ENCODE results near the gene CRADD. TPM values are rescaled to one million over a fixed set of nuclear protein-coding genes. Genes with fewer than 3 reads are reported as not detected.

The CRADD gene
- total and polyA plus RNA-seq, 2 donors (not counting 1 experiment from before 2014, with no cell fraction given) = 5.8 to 15.1 TPM

- intact Hi-C loops (cut with micrococcal nuclease) = no loop called here
- Histone ChIP-seq H3K27ac (ENCODE audit: low read length in 2 of 2) (no peak overlapping the region), H3K9ac (ENCODE audit: low read length) (no peak overlapping the region), H3K27me3 (replicated peaks in 1 of 4; ENCODE audit: control extremely low read depth in 1 of 4, control insufficient read depth in 3 of 4, insufficient read depth in 4 of 4, low read length in 3 of 4) (no peaks in the 10 kb centered on the region), H3K9me3 (ENCODE audit: control extremely low read depth in 1 of 3, control insufficient read depth in 2 of 3, insufficient read depth in 1 of 3, low read length in 2 of 3) (no peaks in the 10 kb centered on the region), H3K36me3 (replicated peaks in 1 of 2; ENCODE audit: control extremely low read depth in 1 of 2, control insufficient read depth in 1 of 2, extremely low read depth in 1 of 2, insufficient read depth in 2 of 2, low read length in 1 of 2) (no peaks in the 10 kb centered on the region), H3K79me2 (ENCODE audit: control insufficient read depth, insufficient read depth, low read length) (no peaks in the 10 kb centered on the region), H2AFZ (ENCODE audit: insufficient read depth, low read depth, low read length, poor library complexity, severe bottlenecking) (no peak overlapping the region), H3K4me1 (ENCODE audit: control insufficient read depth in 2 of 2, insufficient read depth in 2 of 2, low read length in 2 of 2) (no peaks in the 10 kb centered on the region), H3K4me2 (replicated peaks; ENCODE audit: low read depth, low read length, poor library complexity, severe bottlenecking) (no peak overlapping the region), H3K4me3 (ENCODE audit: control extremely low read depth in 1 of 5, extremely low read depth in 1 of 5, insufficient read depth in 1 of 5, low read depth in 2 of 5, low read length in 4 of 5) (no peak overlapping the region), H4K20me1 (ENCODE audit: control insufficient read depth, insufficient read depth, low read length, poor library complexity, severe bottlenecking) (no peaks in the 10 kb centered on the region)
- H3K9me3 Mint-ChIP-seq (ENCODE audit: insufficient read depth) = no peaks in the 10 kb centered on the region
- no peak for TF ChIP-seq EZH2 (IDR thresholded peaks at IDR 0.05; ENCODE audit: borderline replicate concordance, insufficient read depth, low read depth, low read length, poor library complexity, severe bottlenecking)
- TF ChIP-seq, protein P1, sequence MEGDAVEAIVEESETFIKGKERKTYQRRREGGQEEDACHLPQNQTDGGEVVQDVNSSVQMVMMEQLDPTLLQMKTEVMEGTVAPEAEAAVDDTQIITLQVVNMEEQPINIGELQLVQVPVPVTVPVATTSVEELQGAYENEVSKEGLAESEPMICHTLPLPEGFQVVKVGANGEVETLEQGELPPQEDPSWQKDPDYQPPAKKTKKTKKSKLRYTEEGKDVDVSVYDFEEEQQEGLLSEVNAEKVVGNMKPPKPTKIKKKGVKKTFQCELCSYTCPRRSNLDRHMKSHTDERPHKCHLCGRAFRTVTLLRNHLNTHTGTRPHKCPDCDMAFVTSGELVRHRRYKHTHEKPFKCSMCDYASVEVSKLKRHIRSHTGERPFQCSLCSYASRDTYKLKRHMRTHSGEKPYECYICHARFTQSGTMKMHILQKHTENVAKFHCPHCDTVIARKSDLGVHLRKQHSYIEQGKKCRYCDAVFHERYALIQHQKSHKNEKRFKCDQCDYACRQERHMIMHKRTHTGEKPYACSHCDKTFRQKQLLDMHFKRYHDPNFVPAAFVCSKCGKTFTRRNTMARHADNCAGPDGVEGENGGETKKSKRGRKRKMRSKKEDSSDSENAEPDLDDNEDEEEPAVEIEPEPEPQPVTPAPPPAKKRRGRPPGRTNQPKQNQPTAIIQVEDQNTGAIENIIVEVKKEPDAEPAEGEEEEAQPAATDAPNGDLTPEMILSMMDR (IDR thresholded peaks at IDR 0.05) = no peak
- H3K27ac Mint-ChIP-seq = no peak overlapping the region
- H3K4me1 Mint-ChIP-seq = no peaks in the 10 kb centered on the region
- ChIA-PET POLR2A (no interaction called here), CTCF (no interaction called here)
- ATAC-seq (ENCODE audit: low read depth) = no peak
- 93% methylated on average over 6 of the region's 9 CpGs for WGBS (ENCODE audit: insufficient coverage)
- peaks cover 10% of the 10 kb centered on the region for H3K27me3 Mint-ChIP-seq
- no peak overlapping the region for H3K4me3 Mint-ChIP-seq
- DNase-seq = no peak
Measured at GRCh38 chr12:93889516-93890212, 212.5 kb downstream of the CRADD start.

DNA sequence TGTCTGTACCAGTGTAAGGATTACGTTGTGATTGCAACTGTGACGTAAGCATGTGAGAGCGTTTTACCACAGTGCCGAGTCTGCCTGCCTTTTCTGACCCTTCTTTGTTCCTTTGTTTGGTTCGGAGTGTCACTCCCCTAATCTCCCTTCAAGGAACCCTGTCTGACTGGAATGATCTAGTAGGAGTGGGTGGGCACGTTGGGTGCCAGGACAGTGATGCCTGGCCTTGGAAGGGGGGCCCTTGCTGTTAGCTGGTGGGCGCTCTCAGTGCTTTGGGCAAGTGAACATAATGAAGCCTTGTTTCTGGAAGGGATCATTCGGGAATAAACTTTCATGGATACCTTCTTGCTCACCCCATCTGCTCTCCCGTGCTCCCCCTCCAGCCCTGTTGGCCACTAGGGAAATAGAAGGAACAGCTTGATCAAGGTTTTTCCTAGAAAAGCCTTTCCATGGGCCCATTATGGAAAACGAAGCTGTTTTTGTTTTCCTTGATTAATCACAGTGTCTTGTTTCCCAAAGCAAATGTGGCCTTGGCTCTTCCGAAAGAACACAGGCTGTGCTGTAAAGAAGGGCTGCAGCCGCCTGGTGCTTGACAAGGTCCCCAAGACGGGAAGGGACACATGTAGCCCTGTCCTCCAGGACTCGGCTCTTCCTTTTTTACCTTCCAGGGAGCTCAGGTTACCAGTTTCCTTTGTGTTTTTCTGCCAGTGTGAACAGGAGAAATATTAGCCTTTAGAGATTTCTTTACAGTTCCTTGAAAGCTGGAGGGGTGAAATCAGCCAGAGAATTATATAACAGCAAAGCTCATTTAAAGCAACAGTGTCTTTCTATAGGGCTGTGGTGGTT is 215.5 kb downstream of the CRADD start:
- Mint-ChIP-seq H3K27ac (no peak overlapping the region), H3K4me3 (no peak overlapping the region), H3K9me3 (ENCODE audit: insufficient read depth) (no peaks in the 10 kb centered on the region), H3K27me3 (peaks cover 10% of the 10 kb centered on the region), H3K4me1 (no peaks in the 10 kb centered on the region)
- no peaks in the 10 kb centered on the region for H3K79me2 ChIP-seq (ENCODE audit: control insufficient read depth, insufficient read depth, low read length)
- no peaks in the 10 kb centered on the region for H4K20me1 ChIP-seq (ENCODE audit: control insufficient read depth, insufficient read depth, low read length, poor library complexity, severe bottlenecking)
- TF ChIP-seq EZH2 (IDR thresholded peaks at IDR 0.05; ENCODE audit: borderline replicate concordance, insufficient read depth, low read depth, low read length, poor library complexity, severe bottlenecking) = no peak
- TF ChIP-seq, protein P1 (IDR thresholded peaks at IDR 0.05) = no peak
- ChIA-PET POLR2A (no interaction called here), CTCF (no interaction called here)
- no peak overlapping the region for H2AFZ ChIP-seq (ENCODE audit: insufficient read depth, low read depth, low read length, poor library complexity, severe bottlenecking)
- no peak overlapping the region for H3K4me2 ChIP-seq (replicated peaks; ENCODE audit: low read depth, low read length, poor library complexity, severe bottlenecking)
- no peak for DNase-seq
- no peaks in the 10 kb centered on the region for H3K9me3 ChIP-seq (ENCODE audit: control extremely low read depth in 1 of 3, control insufficient read depth in 2 of 3, insufficient read depth in 1 of 3, low read length in 2 of 3)
- H3K4me1 ChIP-seq (ENCODE audit: control insufficient read depth in 2 of 2, insufficient read depth in 2 of 2, low read length in 2 of 2) = no peaks in the 10 kb centered on the region
- no peak overlapping the region for H3K27ac ChIP-seq (ENCODE audit: low read length in 2 of 2)
- ATAC-seq (ENCODE audit: low read depth) = no peak
- 96% methylated on average over 10 of the region's 14 CpGs for WGBS (ENCODE audit: insufficient coverage)
- H3K4me3 ChIP-seq (ENCODE audit: control extremely low read depth in 1 of 5, extremely low read depth in 1 of 5, insufficient read depth in 1 of 5, low read depth in 2 of 5, low read length in 4 of 5) = no peak overlapping the region
- H3K36me3 ChIP-seq (replicated peaks in 1 of 2; ENCODE audit: control extremely low read depth in 1 of 2, control insufficient read depth in 1 of 2, extremely low read depth in 1 of 2, insufficient read depth in 2 of 2, low read length in 1 of 2) = no peaks in the 10 kb centered on the region
- intact Hi-C loops (cut with micrococcal nuclease) = no loop called here
- H3K9ac ChIP-seq (ENCODE audit: low read length) = no peak overlapping the region
- no peaks in the 10 kb centered on the region for H3K27me3 ChIP-seq (replicated peaks in 1 of 4; ENCODE audit: control extremely low read depth in 1 of 4, control insufficient read depth in 3 of 4, insufficient read depth in 4 of 4, low read length in 3 of 4)
